ENCODE data around the gene MCC.

The MCC gene

DNA sequence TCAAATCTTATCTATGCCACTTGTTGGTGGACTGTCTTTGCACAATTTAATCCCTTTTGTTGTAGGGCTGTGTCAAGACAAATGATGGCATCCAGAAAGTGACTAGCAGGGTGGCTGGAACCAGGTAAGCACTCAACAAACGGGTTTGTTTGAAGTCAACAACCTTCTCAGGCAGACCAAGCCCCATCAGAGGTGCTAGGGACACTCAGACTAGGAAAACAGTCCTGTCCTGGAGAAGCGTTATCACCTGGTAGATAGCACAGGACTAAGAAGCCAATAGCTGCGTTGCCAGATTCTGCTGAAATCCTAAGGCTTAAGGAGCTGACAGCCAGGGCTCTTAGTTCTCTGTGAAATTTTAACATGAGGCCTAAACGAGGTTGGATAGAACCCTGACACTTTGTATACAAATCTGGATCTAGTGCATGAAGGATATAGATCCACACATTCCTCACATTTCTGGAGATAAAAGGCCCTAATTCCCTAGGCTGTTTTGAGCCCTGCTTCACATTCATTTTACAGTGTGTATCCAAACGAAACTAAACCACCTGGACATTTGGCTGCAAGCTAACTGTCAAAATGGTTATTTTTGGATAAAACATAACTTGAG, 331.9 kb downstream of the MCC start:
- Histone ChIP-seq H4K91ac (ENCODE audit: low read length) (no peak overlapping the region), H3K14ac (ENCODE audit: low read length in 2 of 2) (no peak overlapping the region), H2AFZ (ENCODE audit: low read depth, low read length) (no peak overlapping the region), H3K79me1 (replicated peaks; ENCODE audit: low read length, poor library complexity, severe bottlenecking) (peaks cover 22% of the 10 kb centered on the region), H3K18ac (ENCODE audit: low read depth in 1 of 2, low read length in 2 of 2) (no peak overlapping the region), H3K4me2 (ENCODE audit: low read length, poor library complexity, severe bottlenecking) (no peak overlapping the region), H2BK12ac (ENCODE audit: low read length in 2 of 2) (no peak overlapping the region), H3K9me3 (ENCODE audit: control insufficient read depth, low read length) (no peaks in the 10 kb centered on the region), H3K4me3 (ENCODE audit: insufficient read depth in 1 of 2, low read depth in 1 of 2, low read length in 2 of 2) (no peak overlapping the region), H3K36me3 (ENCODE audit: control insufficient read depth in 1 of 2, insufficient read depth in 2 of 2, low read depth in 1 of 2, low read length in 2 of 2) (no peaks in the 10 kb centered on the region), H3K23ac (ENCODE audit: low read length in 2 of 2) (no peak overlapping the region), H2BK15ac (ENCODE audit: low read depth, poor library complexity, severe bottlenecking) (no peak overlapping the region), H2BK120ac (ENCODE audit: low read depth, low read length) (no peak overlapping the region), H3K9ac (ENCODE audit: low read length) (no peak overlapping the region), H2BK5ac (ENCODE audit: low read depth, low read length, poor library complexity, severe bottlenecking) (no peak overlapping the region), H4K8ac (ENCODE audit: low read length) (no peak overlapping the region), H3K4ac (ENCODE audit: low read depth in 1 of 2, low read length in 2 of 2) (no peak overlapping the region), H3K27me3 (ENCODE audit: control insufficient read depth in 1 of 2, insufficient read depth in 1 of 2, low read length in 2 of 2) (no peaks in the 10 kb centered on the region), H3K27ac (ENCODE audit: low read length, poor library complexity, severe bottlenecking) (no peak overlapping the region), H3K4me1 (ENCODE audit: control insufficient read depth, insufficient read depth, low read depth, low read length) (no peaks in the 10 kb centered on the region), H2AK5ac (ENCODE audit: low read length, severe bottlenecking) (no peak overlapping the region)
- no peak for DNase-seq
- 66% methylated on average over 5 of the region's 5 CpGs for WGBS

DNA sequence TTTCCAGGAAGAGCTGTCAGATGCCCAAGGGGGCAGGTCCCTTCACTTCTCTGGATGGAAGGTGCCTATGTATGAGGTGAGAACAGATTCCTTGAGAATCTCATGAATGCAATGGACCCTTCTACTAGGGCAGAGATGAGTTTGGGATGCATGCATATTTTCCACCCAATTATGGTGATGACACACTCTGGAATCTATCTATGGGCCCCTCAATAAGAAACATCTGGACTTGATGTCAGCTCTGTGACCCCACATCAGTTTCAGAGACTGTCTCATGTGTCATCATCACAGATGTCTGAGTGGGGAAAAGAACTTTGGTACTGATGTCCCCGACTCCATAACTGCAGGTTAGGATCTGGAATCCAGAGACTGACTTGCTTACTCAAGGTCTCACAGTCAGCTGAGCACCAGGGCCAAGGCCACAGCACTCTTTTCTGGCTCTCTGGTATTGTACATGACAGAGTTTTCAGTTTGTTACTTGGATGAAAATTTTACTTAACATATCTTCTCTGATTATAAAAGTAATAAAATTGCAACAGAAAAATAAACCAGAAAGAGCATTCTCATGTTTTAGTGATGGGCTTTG, 334.6 kb downstream of the MCC start:
- H4K8ac ChIP-seq (ENCODE audit: low read length), result no peak overlapping the region
- H3K23ac ChIP-seq (ENCODE audit: low read length in 2 of 2), result no peak overlapping the region
- peaks cover 14% of the 10 kb centered on the region for H3K79me1 ChIP-seq (replicated peaks; ENCODE audit: low read length, poor library complexity, severe bottlenecking)
- no peak overlapping the region for H3K18ac ChIP-seq (ENCODE audit: low read depth in 1 of 2, low read length in 2 of 2)
- H2BK120ac ChIP-seq (ENCODE audit: low read depth, low read length), result no peak overlapping the region
- H3K4ac ChIP-seq (ENCODE audit: low read depth in 1 of 2, low read length in 2 of 2), result no peak overlapping the region
- H3K27me3 ChIP-seq (ENCODE audit: control insufficient read depth in 1 of 2, insufficient read depth in 1 of 2, low read length in 2 of 2), result no peaks in the 10 kb centered on the region
- H2BK5ac ChIP-seq (ENCODE audit: low read depth, low read length, poor library complexity, severe bottlenecking), result no peak overlapping the region
- no peak overlapping the region for H4K91ac ChIP-seq (ENCODE audit: low read length)
- H2AK5ac ChIP-seq (ENCODE audit: low read length, severe bottlenecking), result no peak overlapping the region
- H3K4me2 ChIP-seq (ENCODE audit: low read length, poor library complexity, severe bottlenecking), result no peak overlapping the region
- no peak overlapping the region for H3K14ac ChIP-seq (ENCODE audit: low read length in 2 of 2)
- H3K4me1 ChIP-seq (ENCODE audit: control insufficient read depth, insufficient read depth, low read depth, low read length), result peaks cover 2% of the 10 kb centered on the region
- H3K9ac ChIP-seq (ENCODE audit: low read length), result no peak overlapping the region
- no peak overlapping the region for H2AFZ ChIP-seq (ENCODE audit: low read depth, low read length)
- H3K9me3 ChIP-seq (ENCODE audit: control insufficient read depth, low read length), result no peaks in the 10 kb centered on the region
- no peak overlapping the region for H2BK12ac ChIP-seq (ENCODE audit: low read length in 2 of 2)
- H3K27ac ChIP-seq (ENCODE audit: low read length, poor library complexity, severe bottlenecking), result no peak overlapping the region
- no peaks in the 10 kb centered on the region for H3K36me3 ChIP-seq (ENCODE audit: control insufficient read depth in 1 of 2, insufficient read depth in 2 of 2, low read depth in 1 of 2, low read length in 2 of 2)
- no peak overlapping the region for H2BK15ac ChIP-seq (ENCODE audit: low read depth, poor library complexity, severe bottlenecking)
- no peak overlapping the region for H3K4me3 ChIP-seq (ENCODE audit: insufficient read depth in 1 of 2, low read depth in 1 of 2, low read length in 2 of 2)
- DNase-seq, result no peak
- WGBS, result 60% methylated on average over 1 of the region's 1 CpG

DNA sequence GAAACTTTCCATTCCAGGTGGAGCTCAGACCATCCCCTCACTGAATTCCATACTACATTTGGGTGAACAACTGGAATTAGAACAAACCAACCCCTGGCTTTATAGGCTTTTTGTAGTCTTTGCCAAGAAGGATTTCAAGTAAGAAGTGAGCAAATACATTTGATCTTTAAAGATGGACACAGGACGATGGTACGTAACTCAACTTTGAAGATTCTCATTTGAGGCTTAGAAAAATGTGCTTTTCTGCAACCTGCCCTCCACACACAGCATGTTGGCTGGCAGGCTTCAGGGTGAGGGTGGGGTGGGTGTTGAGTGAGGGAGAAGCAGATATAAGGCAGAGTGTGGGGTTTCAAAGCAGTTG, 335.9 kb downstream of the MCC start:
- Histone ChIP-seq H3K79me1 (replicated peaks; ENCODE audit: low read length, poor library complexity, severe bottlenecking) (peaks cover 14% of the 10 kb centered on the region), H3K27ac (ENCODE audit: low read length, poor library complexity, severe bottlenecking) (no peak overlapping the region), H2BK5ac (ENCODE audit: low read depth, low read length, poor library complexity, severe bottlenecking) (no peak overlapping the region), H4K91ac (ENCODE audit: low read length) (no peak overlapping the region), H3K36me3 (ENCODE audit: control insufficient read depth in 1 of 2, insufficient read depth in 2 of 2, low read depth in 1 of 2, low read length in 2 of 2) (no peaks in the 10 kb centered on the region), H4K8ac (ENCODE audit: low read length) (no peak overlapping the region), H2AFZ (ENCODE audit: low read depth, low read length) (no peak overlapping the region), H2BK120ac (ENCODE audit: low read depth, low read length) (no peak overlapping the region), H2AK5ac (ENCODE audit: low read length, severe bottlenecking) (no peak overlapping the region), H3K9me3 (ENCODE audit: control insufficient read depth, low read length) (no peaks in the 10 kb centered on the region), H3K4ac (ENCODE audit: low read depth in 1 of 2, low read length in 2 of 2) (no peak overlapping the region), H2BK15ac (ENCODE audit: low read depth, poor library complexity, severe bottlenecking) (no peak overlapping the region), H3K14ac (ENCODE audit: low read length in 2 of 2) (no peak overlapping the region), H3K4me2 (ENCODE audit: low read length, poor library complexity, severe bottlenecking) (no peak overlapping the region), H3K27me3 (ENCODE audit: control insufficient read depth in 1 of 2, insufficient read depth in 1 of 2, low read length in 2 of 2) (no peaks in the 10 kb centered on the region), H2BK12ac (ENCODE audit: low read length in 2 of 2) (no peak overlapping the region), H3K4me3 (ENCODE audit: insufficient read depth in 1 of 2, low read depth in 1 of 2, low read length in 2 of 2) (no peak overlapping the region), H3K4me1 (ENCODE audit: control insufficient read depth, insufficient read depth, low read depth, low read length) (peaks cover 2% of the 10 kb centered on the region), H3K9ac (ENCODE audit: low read length) (no peak overlapping the region), H3K23ac (ENCODE audit: low read length in 2 of 2) (no peak overlapping the region), H3K18ac (ENCODE audit: low read depth in 1 of 2, low read length in 2 of 2) (no peak overlapping the region)
- 97% methylated on average over 2 of the region's 2 CpGs for WGBS
- DNase-seq, result no peak

DNA sequence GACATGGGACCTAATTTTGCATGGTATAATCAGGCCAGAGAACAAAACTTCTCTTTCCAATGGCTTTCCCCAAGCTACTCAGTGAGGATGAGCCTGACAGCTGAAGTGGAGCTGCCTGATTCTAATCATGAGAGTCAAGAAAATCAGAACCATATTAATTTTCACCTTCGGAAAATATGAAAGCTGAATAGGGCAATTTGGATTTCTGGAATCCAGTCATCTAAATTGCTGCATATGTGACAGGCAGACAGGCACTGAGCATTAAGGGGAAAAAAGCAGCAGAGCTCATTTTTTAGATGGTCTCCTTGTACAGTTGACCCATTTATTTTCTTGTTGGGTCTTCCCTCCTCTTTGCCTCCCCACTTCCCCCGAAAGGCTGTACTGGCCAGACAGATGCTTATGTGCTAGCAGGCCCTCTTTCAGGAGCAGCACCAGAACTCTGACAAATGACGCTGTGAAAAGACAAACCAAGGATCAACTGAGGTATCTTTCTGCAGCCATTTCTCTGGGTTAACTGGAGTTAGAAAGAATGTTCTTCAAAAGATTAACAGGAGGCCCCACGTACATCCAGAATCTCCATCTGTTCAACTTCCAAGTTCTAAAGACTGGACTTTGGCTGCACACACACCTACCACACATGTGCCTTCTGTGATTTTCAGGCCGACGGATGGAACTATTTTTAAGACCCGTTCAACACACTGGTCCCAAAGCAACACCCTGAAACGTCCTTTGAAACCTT, 336.4 kb downstream of the MCC start:
- WGBS, result 95% methylated on average over 8 of the region's 8 CpGs
- H2AFZ ChIP-seq (ENCODE audit: low read depth, low read length), result no peak overlapping the region
- no peak for DNase-seq

More for the DNA sequence above, 336.4 kb downstream of the MCC start:
- H4K91ac ChIP-seq (ENCODE audit: low read length), result no peak overlapping the region
- H3K23ac ChIP-seq (ENCODE audit: low read length in 2 of 2), result no peak overlapping the region
- H2BK15ac ChIP-seq (ENCODE audit: low read depth, poor library complexity, severe bottlenecking), result no peak overlapping the region
- peaks cover 2% of the 10 kb centered on the region for H3K4me1 ChIP-seq (ENCODE audit: control insufficient read depth, insufficient read depth, low read depth, low read length)
- no peak overlapping the region for H2AK5ac ChIP-seq (ENCODE audit: low read length, severe bottlenecking)
- H2BK12ac ChIP-seq (ENCODE audit: low read length in 2 of 2), result no peak overlapping the region
- H3K9ac ChIP-seq (ENCODE audit: low read length), result no peak overlapping the region
- H3K27me3 ChIP-seq (ENCODE audit: control insufficient read depth in 1 of 2, insufficient read depth in 1 of 2, low read length in 2 of 2), result no peaks in the 10 kb centered on the region
- H3K27ac ChIP-seq (ENCODE audit: low read length, poor library complexity, severe bottlenecking), result no peak overlapping the region
- H2BK120ac ChIP-seq (ENCODE audit: low read depth, low read length), result no peak overlapping the region
- no peak overlapping the region for H2BK5ac ChIP-seq (ENCODE audit: low read depth, low read length, poor library complexity, severe bottlenecking)
- H4K8ac ChIP-seq (ENCODE audit: low read length), result no peak overlapping the region
- H3K36me3 ChIP-seq (ENCODE audit: control insufficient read depth in 1 of 2, insufficient read depth in 2 of 2, low read depth in 1 of 2, low read length in 2 of 2), result no peaks in the 10 kb centered on the region
- no peak overlapping the region for H3K18ac ChIP-seq (ENCODE audit: low read depth in 1 of 2, low read length in 2 of 2)
- H3K9me3 ChIP-seq (ENCODE audit: control insufficient read depth, low read length), result no peaks in the 10 kb centered on the region
- H3K4ac ChIP-seq (ENCODE audit: low read depth in 1 of 2, low read length in 2 of 2), result no peak overlapping the region
- no peak overlapping the region for H3K4me2 ChIP-seq (ENCODE audit: low read length, poor library complexity, severe bottlenecking)
- H3K4me3 ChIP-seq (ENCODE audit: insufficient read depth in 1 of 2, low read depth in 1 of 2, low read length in 2 of 2), result no peak overlapping the region
- H3K79me1 ChIP-seq (replicated peaks; ENCODE audit: low read length, poor library complexity, severe bottlenecking), result peaks cover 11% of the 10 kb centered on the region
- H3K14ac ChIP-seq (ENCODE audit: low read length in 2 of 2), result no peak overlapping the region
